SK-N-SH (cell line): ENCODE measurements around the gene INPP5A. TPM values are rescaled to one million over a fixed set of nuclear protein-coding genes. Genes with fewer than 3 reads are reported as not detected.

Experiments used
- CTCF ChIA-PET: fragments of 300-600, 350-600 bp; formaldehyde crosslinking; extraction: SDS; loops from one replicate; lab custom pipeline; 2021; lab: Yijun Ruan, JAX
- POLR2A ChIA-PET: fragments of 350-600 bp; sonication (Branson Sonifier 250); formaldehyde crosslinking; extraction: SDS; loops from one replicate; lab custom pipeline; 2020; ENCODE audit warnings: antibody characterized with exemption, inconsistent platforms; lab: Yijun Ruan, JAX
- DNase-seq: peaks from one replicate; pipeline ENCODE4 v3.0.0; 2012
- H2AFZ ChIP-seq: fragments of 200-600 bp; sonication (generic); 2 replicates; pipeline ENCODE4 v1.8.1; 2016; ENCODE audit warnings: antibody characterized with exemption, mild to moderate bottlenecking, low read depth
- H3F3A ChIP-seq: fragments of 200-600 bp; sonication (generic); replicated peaks from 2 replicates; pipeline ENCODE3; 2016; ENCODE audit warnings: antibody characterized with exemption, mild to moderate bottlenecking; ENCODE audit not compliant: insufficient read depth
- H3K27ac ChIP-seq, 2 experiments: fragments of 200-500 bp in 1 of 2; fragments of 200-600 bp in 1 of 2; sonication (Bioruptor generic) in 1 of 2; sonication (generic), shearing (Covaris generic) in 1 of 2; 2 replicates each; pipeline versions ENCODE4 v1.5.1 to v1.6.1; 2014 to 2016; ENCODE audit warnings: low read depth in 2 of 2, inconsistent platforms in 1 of 2, low read length in 1 of 2, mild to moderate bottlenecking in 1 of 2, mixed read lengths in 1 of 2
- H3K27me3 ChIP-seq: fragments of 200-600 bp; sonication (generic), shearing (Covaris generic); 2 replicates; pipeline ENCODE4 v1.6.1; 2016; ENCODE audit warnings: mixed run types; ENCODE audit not compliant: insufficient read depth
- H3K36me3 ChIP-seq, 2 experiments: fragments of 200-500 bp in 1 of 2; fragments of 200-600 bp in 1 of 2; sonication (Bioruptor generic) in 1 of 2; sonication (generic) in 1 of 2; replicated peaks in 1 of 2; 2 replicates each; pipeline versions ENCODE3 to v1.5.1; 2014 to 2016; ENCODE audit warnings: low read length in 1 of 2, mild to moderate bottlenecking in 1 of 2; ENCODE audit not compliant: insufficient read depth in 2 of 2, control insufficient read depth in 1 of 2
- H3K4me1 ChIP-seq, 2 experiments: fragments of 200-500 bp in 1 of 2; fragments of 200-600 bp in 1 of 2; sonication (Bioruptor generic) in 1 of 2; sonication (generic), shearing (Covaris generic) in 1 of 2; 2 replicates each; pipeline versions ENCODE4 v1.5.1 to v1.6.1; 2014 to 2016; ENCODE audit warnings: low read depth in 1 of 2, low read length in 1 of 2, mixed run types in 1 of 2; ENCODE audit not compliant: insufficient read depth in 2 of 2, control insufficient read depth in 1 of 2
- H3K4me2 ChIP-seq: fragments of 200-600 bp; sonication (generic), shearing (Covaris generic); 2 replicates; pipeline ENCODE4 v1.6.1; 2017; ENCODE audit warnings: mixed run types
- H3K4me3 ChIP-seq, 2 experiments: fragments of 200-500 bp in 1 of 2; fragments of 200-600 bp in 1 of 2; sonication (Bioruptor generic) in 1 of 2; sonication (generic), shearing (Covaris generic) in 1 of 2; 2 replicates each; pipeline versions ENCODE4 v1.5.1 to v1.8.1; 2014 to 2016; ENCODE audit warnings: low read depth in 2 of 2, inconsistent platforms in 1 of 2, low read length in 1 of 2, mild to moderate bottlenecking in 1 of 2, mixed read lengths in 1 of 2, moderate library complexity in 1 of 2
- H3K79me2 ChIP-seq: fragments of 200-600 bp; sonication (generic); 2 replicates; pipeline ENCODE4 v1.8.1; 2017; ENCODE audit warnings: mild to moderate bottlenecking; ENCODE audit not compliant: insufficient read depth
- H3K9ac ChIP-seq: fragments of 200-600 bp; sonication (generic); 2 replicates; pipeline ENCODE4 v1.6.1; 2017; ENCODE audit warnings: mixed run types
- H3K9me2 ChIP-seq: fragments of 200-600 bp; sonication (generic); 2 replicates; pipeline ENCODE4 v1.6.1; 2017; ENCODE audit warnings: mixed run types
- H3K9me3 ChIP-seq: fragments of 200-600 bp; sonication (generic); 2 replicates; pipeline ENCODE4 v1.6.1; 2017; ENCODE audit warnings: mixed run types, mild to moderate bottlenecking, moderate library complexity
- H4K20me1 ChIP-seq: fragments of 200-600 bp; sonication (generic); 2 replicates; pipeline ENCODE4 v1.6.1; 2017; ENCODE audit warnings: mild to moderate bottlenecking, mixed run types; ENCODE audit not compliant: insufficient read depth
- CHD2 ChIP-seq: fragments of 150-350 bp; IDR thresholded peaks from 2 replicates; pipeline ENCODE4 v1.6.1; 2018; ENCODE audit warnings: low read length; ENCODE audit not compliant: partially characterized antibody
- FOSL2 ChIP-seq: IDR thresholded peaks from 2 replicates; pipeline ENCODE4 v1.4.0; 2012; ENCODE audit warnings: low read depth, mild to moderate bottlenecking, moderate library complexity, borderline replicate concordance
- FOXM1 ChIP-seq: IDR thresholded peaks from 2 replicates; pipeline ENCODE4 v1.4.0; 2012; ENCODE audit warnings: low read depth, mild to moderate bottlenecking
- GABPA ChIP-seq: IDR thresholded peaks from 2 replicates; pipeline ENCODE4 v1.4.0; 2012; ENCODE audit warnings: low read depth, mild to moderate bottlenecking
- GATA2 ChIP-seq: sonication (generic); formaldehyde crosslinking; IDR thresholded peaks from 2 replicates; pipeline ENCODE4 v1.5.0; 2020; ENCODE audit warnings: mild to moderate bottlenecking, missing genetic modification reagents
- JUND ChIP-seq: IDR thresholded peaks from 2 replicates; pipeline ENCODE4 v1.4.0; 2012
- MXI1 ChIP-seq: IDR thresholded peaks from 2 replicates; pipeline ENCODE4 v1.6.1; 2012; ENCODE audit warnings: mild to moderate bottlenecking, low read depth, low read length, improper control_type of control experiment
- NFIC ChIP-seq: IDR thresholded peaks from 2 replicates; pipeline ENCODE4 v1.4.0; 2012; ENCODE audit warnings: borderline replicate concordance
- PBX3 ChIP-seq: IDR thresholded peaks from 2 replicates; pipeline ENCODE4; 2012
- RAD21 ChIP-seq: IDR thresholded peaks from 2 replicates; pipeline ENCODE4 v1.6.1; 2012; ENCODE audit warnings: mild to moderate bottlenecking, low read length
- RCOR1 ChIP-seq: fragments of 150-350 bp; IDR thresholded peaks from 2 replicates; pipeline ENCODE4 v1.6.1; 2017; ENCODE audit warnings: antibody characterized with exemption, low read length
- RFX5 ChIP-seq: IDR thresholded peaks from 2 replicates; pipeline ENCODE4 v1.6.1; 2012; ENCODE audit warnings: mild to moderate bottlenecking, improper control_type of control experiment, low read length
- RXRA ChIP-seq: IDR thresholded peaks from 2 replicates; pipeline ENCODE4 v1.4.0; 2012; ENCODE audit warnings: low read depth, mild to moderate bottlenecking, borderline replicate concordance
- SIN3A ChIP-seq: IDR thresholded peaks from 2 replicates; pipeline ENCODE4 v1.6.1; 2012; ENCODE audit warnings: low read depth, mild to moderate bottlenecking, low read length, moderate library complexity, borderline replicate concordance
- TCF12 ChIP-seq: IDR thresholded peaks from 2 replicates; pipeline ENCODE4 v1.4.0; 2012
- TEAD4 ChIP-seq: IDR thresholded peaks from 2 replicates; pipeline ENCODE4 v1.4.0; 2012; ENCODE audit warnings: mild to moderate bottlenecking, borderline replicate concordance; ENCODE audit not compliant: insufficient read depth
- WGBS: methylation state at CpG from one replicate; pipeline ENCODE4 v1.1.6; 2017; ENCODE audit warnings: low lambda C conversion rate; 5-methylcytosine and 5-hydroxymethylcytosine counted together
- polyA plus RNA-seq, 3 experiments: library from polyadenylated mRNA; depleted of rRNA; stranded (reverse); fragments of >200 nt; gene quantifications; 2 replicates each; pipeline ENCODE4 v1.2.3, GENCODE V29; 2012
- TF ChIP-seq, protein P1 (sequence below): IDR thresholded peaks from 2 replicates; pipeline ENCODE4 v1.4.0; 2012; ENCODE audit warnings: low read depth, borderline replicate concordance
- TF ChIP-seq, protein P2 (sequence below): IDR thresholded peaks from 2 replicates; pipeline ENCODE4 v1.4.0; 2012; ENCODE audit warnings: low read depth, borderline replicate concordance

INPP5A gene
- polyA plus RNA-seq, 1 of the 3 experiments (the other 2 are of a cell fraction), result 12.0 TPM

DNA sequence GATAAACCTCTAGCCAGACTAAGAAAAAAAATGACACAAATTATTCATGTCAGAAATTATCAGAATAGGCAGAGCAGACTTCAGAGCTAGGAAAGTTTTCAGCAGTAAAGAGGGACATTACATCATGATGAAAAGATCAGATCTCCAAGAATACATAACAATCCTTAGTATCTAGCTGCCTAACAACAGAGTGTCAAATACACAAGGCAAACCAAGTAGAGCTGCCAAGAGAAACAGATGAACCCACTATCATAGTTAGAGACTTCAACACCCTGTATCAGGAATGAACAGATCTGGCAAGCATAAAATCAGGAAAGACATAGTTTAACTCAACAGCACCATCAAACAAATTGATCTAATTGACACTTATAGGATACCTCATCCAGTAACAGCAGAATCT lies 156.1 kb downstream of the INPP5A start:
- ChIA-PET POLR2A (no interaction called here), CTCF (interaction anchor here (1.7 to 1.8 kb wide), 2 partner anchors 38 to 82 kb away, joined by 3 to 4 read pairs; no protein-coding TSS in a partner anchor)
- no peaks in the 10 kb centered on the region for H3K27me3 ChIP-seq
- no peaks in the 10 kb centered on the region for H3F3A ChIP-seq
- no peak overlapping the region for H3K4me3 ChIP-seq
- H3K4me2 ChIP-seq, result no peak overlapping the region
- TF ChIP-seq RAD21 (no peak), FOSL2 (no peak), SIN3A (no peak), GATA2 (CRISPR knock-in tag) (no peak), GABPA (no peak), RFX5 (no peak), TCF12 (no peak), RXRA (no peak), JUND (no peak), NFIC (no peak), TEAD4 (no peak), RCOR1 (no peak), CHD2 (no peak), MXI1 (no peak), FOXM1 (no peak)
- TF ChIP-seq, protein P1, sequence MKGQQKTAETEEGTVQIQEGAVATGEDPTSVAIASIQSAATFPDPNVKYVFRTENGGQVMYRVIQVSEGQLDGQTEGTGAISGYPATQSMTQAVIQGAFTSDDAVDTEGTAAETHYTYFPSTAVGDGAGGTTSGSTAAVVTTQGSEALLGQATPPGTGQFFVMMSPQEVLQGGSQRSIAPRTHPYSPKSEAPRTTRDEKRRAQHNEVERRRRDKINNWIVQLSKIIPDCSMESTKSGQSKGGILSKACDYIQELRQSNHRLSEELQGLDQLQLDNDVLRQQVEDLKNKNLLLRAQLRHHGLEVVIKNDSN, result no peak
- TF ChIP-seq, protein P2, sequence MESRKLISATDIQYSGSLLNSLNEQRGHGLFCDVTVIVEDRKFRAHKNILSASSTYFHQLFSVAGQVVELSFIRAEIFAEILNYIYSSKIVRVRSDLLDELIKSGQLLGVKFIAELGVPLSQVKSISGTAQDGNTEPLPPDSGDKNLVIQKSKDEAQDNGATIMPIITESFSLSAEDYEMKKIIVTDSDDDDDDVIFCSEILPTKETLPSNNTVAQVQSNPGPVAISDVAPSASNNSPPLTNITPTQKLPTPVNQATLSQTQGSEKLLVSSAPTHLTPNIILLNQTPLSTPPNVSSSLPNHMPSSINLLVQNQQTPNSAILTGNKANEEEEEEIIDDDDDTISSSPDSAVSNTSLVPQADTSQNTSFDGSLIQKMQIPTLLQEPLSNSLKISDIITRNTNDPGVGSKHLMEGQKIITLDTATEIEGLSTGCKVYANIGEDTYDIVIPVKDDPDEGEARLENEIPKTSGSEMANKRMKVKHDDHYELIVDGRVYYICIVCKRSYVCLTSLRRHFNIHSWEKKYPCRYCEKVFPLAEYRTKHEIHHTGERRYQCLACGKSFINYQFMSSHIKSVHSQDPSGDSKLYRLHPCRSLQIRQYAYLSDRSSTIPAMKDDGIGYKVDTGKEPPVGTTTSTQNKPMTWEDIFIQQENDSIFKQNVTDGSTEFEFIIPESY, result no peak
- H3K36me3 ChIP-seq, result peaks cover 0 to 5% of the 10 kb centered on the region in 2 experiments
- no peaks in the 10 kb centered on the region for H4K20me1 ChIP-seq
- H3K9me2 ChIP-seq, result no peaks in the 10 kb centered on the region
- no peaks in the 10 kb centered on the region; a peak in 1 of 4 replicates for H3K4me1 ChIP-seq
- no peak overlapping the region for H2AFZ ChIP-seq
- no peak overlapping the region for H3K27ac ChIP-seq
- DNase-seq, result no peak
- no peak overlapping the region for H3K9ac ChIP-seq
- no peaks in the 10 kb centered on the region for H3K79me2 ChIP-seq
- H3K9me3 ChIP-seq, result 0 out of 2 replicates have a peak, but pooled peaks cover 4% of the 10 kb centered on the region

DNA sequence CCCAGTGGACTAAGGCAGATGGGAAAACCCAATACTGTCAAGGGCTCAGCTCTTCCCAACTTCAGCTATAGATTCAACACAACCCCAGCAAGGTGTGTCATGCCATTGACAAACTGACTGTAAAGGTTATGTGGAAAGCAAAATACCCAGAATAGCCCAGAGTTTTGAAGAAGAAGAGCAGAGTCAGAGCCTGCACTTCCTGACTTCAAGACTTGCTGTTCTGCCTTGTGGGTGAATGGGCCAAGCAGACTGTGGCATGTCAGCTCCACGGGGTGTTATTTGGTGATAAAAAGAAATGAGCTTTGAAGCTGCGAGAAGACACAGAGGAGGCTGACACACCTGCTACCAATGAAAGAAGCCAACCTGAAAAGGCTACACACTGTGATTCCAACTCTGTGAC lies 158.6 kb downstream of the INPP5A start:
- no peaks in the 10 kb centered on the region for H4K20me1 ChIP-seq
- TF ChIP-seq PBX3, result no peak
- H3K27ac ChIP-seq, result no peak overlapping the region
- no peaks in the 10 kb centered on the region for H3K9me2 ChIP-seq
- DNase-seq, result no peak
- H3K4me3 ChIP-seq, result no peak overlapping the region
- peaks cover 0 to 2% of the 10 kb centered on the region in 2 experiments; a peak in 1 of 4 replicates for H3K4me1 ChIP-seq
- POLR2A ChIA-PET, result no interaction called here
- CTCF ChIA-PET, result interaction anchor here (0.9 kb wide), 1 partner anchor 41 kb away, joined by 3 read pairs; no protein-coding TSS in a partner anchor
- 89% methylated on average over 2 of the region's 2 CpGs for WGBS
- no peaks in the 10 kb centered on the region for H3K79me2 ChIP-seq
- H2AFZ ChIP-seq, result no peak overlapping the region
- peaks cover 0 to 5% of the 10 kb centered on the region in 2 experiments for H3K36me3 ChIP-seq
- no peak overlapping the region for H3K9ac ChIP-seq
- H3K9me3 ChIP-seq, result 0 out of 2 replicates have a peak, but pooled peaks cover 4% of the 10 kb centered on the region
- no peaks in the 10 kb centered on the region for H3F3A ChIP-seq
- no peaks in the 10 kb centered on the region for H3K27me3 ChIP-seq
- no peak overlapping the region for H3K4me2 ChIP-seq
